Measurements from ENCODE around the gene BRD9. TPM values are rescaled to one million over a fixed set of nuclear protein-coding genes. Genes with fewer than 3 reads are reported as not detected.

The BRD9 gene
- total and polyA plus RNA-seq, 5 donors from 2014 or later: 9.7 to 139 (median 12.7) TPM

- Mint-ChIP-seq H3K36me3 (no peaks in the 10 kb centered on the region), H3K27ac (peak overlapping the region; percentile 88 to 93 (median 90)), H3K4me1 (peaks cover 0 to 9% (median 0%) of the 10 kb centered on the region in 4 donors), H3K27me3 (no peaks in the 10 kb centered on the region), H3K9me3 (peaks cover 0 to 1% (median 0%) of the 10 kb centered on the region in 7 donors), H3K4me3 (peak overlapping the region; percentile 39 to 80 (median 70))
- no peaks in the 10 kb centered on the region for H3K27me3 ChIP-seq (ENCODE audit: control insufficient read depth, insufficient read depth, low read length)
- no peaks in the 10 kb centered on the region for H3K9me3 ChIP-seq (ENCODE audit: control insufficient read depth in 2 of 2, low read length in 2 of 2)
- peak overlapping the region; percentile 75 for H3K27ac ChIP-seq (ENCODE audit: insufficient read depth, low read length, poor library complexity, severe bottlenecking)
- H3K4me3 ChIP-seq (ENCODE audit: low read depth, low read length): no peak overlapping the region
- no peaks in the 10 kb centered on the region for H3K36me3 ChIP-seq (ENCODE audit: control insufficient read depth, insufficient read depth, low read length)
- H3K4me1 ChIP-seq (ENCODE audit: control insufficient read depth, insufficient read depth, low read length, poor library complexity, severe bottlenecking): no peaks in the 10 kb centered on the region
- ATAC-seq (ENCODE audit: low read depth in 2 of 2): peak; percentile 83 to 87
- DNase-seq: peak; percentile 65 to 76 (median 69)
These were observed 19.9 kb upstream of the BRD9 start for GRCh38 chr5:912280-913091.

- no peaks in the 10 kb centered on the region for H3K27me3 ChIP-seq (ENCODE audit: control insufficient read depth, insufficient read depth, low read length)
- no peak for ATAC-seq (ENCODE audit: low read depth in 2 of 2)
- H3K4me3 ChIP-seq (ENCODE audit: low read depth, low read length): no peak overlapping the region
- peaks cover 0 to 1% (median 0%) of the 10 kb centered on the region in 7 donors for H3K9me3 Mint-ChIP-seq
- no peaks in the 10 kb centered on the region for H3K27me3 Mint-ChIP-seq
- H3K36me3 Mint-ChIP-seq: no peaks in the 10 kb centered on the region
- H3K27ac ChIP-seq (ENCODE audit: insufficient read depth, low read length, poor library complexity, severe bottlenecking): peak overlapping the region; percentile 75
- no peak overlapping the region for H3K4me3 Mint-ChIP-seq
- H3K4me1 Mint-ChIP-seq: peaks cover 0 to 9% (median 0%) of the 10 kb centered on the region in 4 donors
- peak overlapping the region in 1 of 3 donors; percentile 75 for H3K27ac Mint-ChIP-seq
- H3K9me3 ChIP-seq (ENCODE audit: control insufficient read depth in 2 of 2, low read length in 2 of 2): no peaks in the 10 kb centered on the region
- no peak for DNase-seq
- H3K4me1 ChIP-seq (ENCODE audit: control insufficient read depth, insufficient read depth, low read length, poor library complexity, severe bottlenecking): no peaks in the 10 kb centered on the region
- no peaks in the 10 kb centered on the region for H3K36me3 ChIP-seq (ENCODE audit: control insufficient read depth, insufficient read depth, low read length)
These were observed 19.0 kb upstream of the BRD9 start for GRCh38 chr5:911601-912000.

DNA sequence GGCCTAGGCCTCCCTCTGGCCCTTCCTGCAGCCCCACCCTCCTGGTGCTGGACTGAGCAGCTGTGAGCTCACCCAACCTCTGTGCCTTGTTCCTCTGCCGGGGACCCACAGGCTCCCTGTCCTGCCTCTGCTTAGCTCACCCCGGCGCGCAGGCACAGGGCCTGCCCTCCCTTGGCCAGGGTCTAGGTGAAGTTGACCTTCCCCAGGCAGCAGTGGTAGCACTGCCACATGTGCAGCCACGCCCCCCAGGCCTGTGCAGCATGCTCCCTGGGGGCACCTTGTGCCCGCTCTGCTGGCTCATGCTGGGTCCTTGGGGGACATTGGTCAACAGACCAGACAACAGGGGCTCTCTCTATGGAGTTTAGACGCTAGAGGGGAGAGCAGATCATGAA, 18.2 kb upstream of the BRD9 start:
- Histone ChIP-seq H3K4me1 (ENCODE audit: control insufficient read depth, insufficient read depth, low read length, poor library complexity, severe bottlenecking) (no peaks in the 10 kb centered on the region), H3K4me3 (ENCODE audit: low read depth, low read length) (no peak overlapping the region), H3K27me3 (ENCODE audit: control insufficient read depth, insufficient read depth, low read length) (no peaks in the 10 kb centered on the region), H3K27ac (ENCODE audit: insufficient read depth, low read length, poor library complexity, severe bottlenecking) (no peak overlapping the region), H3K9me3 (ENCODE audit: control insufficient read depth in 2 of 2, low read length in 2 of 2) (no peaks in the 10 kb centered on the region), H3K36me3 (ENCODE audit: control insufficient read depth, insufficient read depth, low read length) (no peaks in the 10 kb centered on the region)
- Mint-ChIP-seq H3K9me3 (peaks cover 0 to 1% (median 0%) of the 10 kb centered on the region in 7 donors), H3K4me1 (peaks cover 0 to 9% (median 0%) of the 10 kb centered on the region in 4 donors), H3K4me3 (no peak overlapping the region), H3K36me3 (no peaks in the 10 kb centered on the region), H3K27ac (peak overlapping the region in 1 of 3 donors; percentile 75), H3K27me3 (no peaks in the 10 kb centered on the region)
- ATAC-seq (ENCODE audit: low read depth in 2 of 2) (no peak), DNase-seq (no peak)

- no peak overlapping the region for H3K4me3 ChIP-seq (ENCODE audit: low read depth, low read length)
- DNase-seq (no peak), ATAC-seq (ENCODE audit: low read depth in 2 of 2) (no peak)
- Mint-ChIP-seq H3K9me3 (peaks cover 0 to 1% (median 0%) of the 10 kb centered on the region in 7 donors), H3K4me3 (no peak overlapping the region), H3K27me3 (no peaks in the 10 kb centered on the region), H3K36me3 (no peaks in the 10 kb centered on the region), H3K27ac (peak overlapping the region in 1 of 3 donors; percentile 75), H3K4me1 (peaks cover 0 to 9% (median 0%) of the 10 kb centered on the region in 4 donors)
- no peaks in the 10 kb centered on the region for H3K4me1 ChIP-seq (ENCODE audit: control insufficient read depth, insufficient read depth, low read length, poor library complexity, severe bottlenecking)
- no peaks in the 10 kb centered on the region for H3K9me3 ChIP-seq (ENCODE audit: control insufficient read depth in 2 of 2, low read length in 2 of 2)
- no peaks in the 10 kb centered on the region for H3K36me3 ChIP-seq (ENCODE audit: control insufficient read depth, insufficient read depth, low read length)
- H3K27ac ChIP-seq (ENCODE audit: insufficient read depth, low read length, poor library complexity, severe bottlenecking): no peak overlapping the region
- H3K27me3 ChIP-seq (ENCODE audit: control insufficient read depth, insufficient read depth, low read length): no peaks in the 10 kb centered on the region
These were observed 17.6 kb upstream of the BRD9 start for GRCh38 chr5:909994-910768.

DNA sequence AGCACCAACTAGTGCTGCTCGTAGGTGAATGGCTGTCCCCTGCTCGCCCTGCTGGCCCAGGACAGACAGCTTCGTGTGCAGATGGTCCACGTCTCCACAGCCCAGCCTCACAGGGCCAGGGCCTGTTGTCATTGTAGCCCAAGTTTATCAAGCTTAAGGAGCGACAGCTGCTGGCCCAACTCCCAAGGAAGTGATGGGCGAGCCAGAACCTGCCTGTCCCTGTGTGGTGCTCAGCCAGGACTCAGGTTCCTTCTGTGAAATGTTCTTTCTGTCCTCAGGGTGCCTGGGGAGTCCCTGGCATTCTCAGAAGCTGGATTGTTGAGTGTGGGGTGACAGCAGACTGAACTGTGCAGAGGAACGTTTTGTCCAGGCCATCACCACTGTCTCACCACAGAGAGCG, 16.5 kb upstream of the BRD9 start:
- peaks cover 0 to 1% (median 0%) of the 10 kb centered on the region in 7 donors for H3K9me3 Mint-ChIP-seq
- H3K27me3 ChIP-seq (ENCODE audit: control insufficient read depth, insufficient read depth, low read length): no peaks in the 10 kb centered on the region
- no peaks in the 10 kb centered on the region for H3K27me3 Mint-ChIP-seq
- peaks cover 0 to 9% (median 0%) of the 10 kb centered on the region in 4 donors for H3K4me1 Mint-ChIP-seq
- no peaks in the 10 kb centered on the region for H3K9me3 ChIP-seq (ENCODE audit: control insufficient read depth in 2 of 2, low read length in 2 of 2)
- ATAC-seq (ENCODE audit: low read depth in 2 of 2): no peak
- H3K27ac Mint-ChIP-seq: no peak overlapping the region
- H3K4me1 ChIP-seq (ENCODE audit: control insufficient read depth, insufficient read depth, low read length, poor library complexity, severe bottlenecking): no peaks in the 10 kb centered on the region
- no peak overlapping the region for H3K27ac ChIP-seq (ENCODE audit: insufficient read depth, low read length, poor library complexity, severe bottlenecking)
- DNase-seq: no peak
- H3K36me3 Mint-ChIP-seq: no peaks in the 10 kb centered on the region
- no peak overlapping the region for H3K4me3 ChIP-seq (ENCODE audit: low read depth, low read length)
- H3K36me3 ChIP-seq (ENCODE audit: control insufficient read depth, insufficient read depth, low read length): no peaks in the 10 kb centered on the region
- no peak overlapping the region for H3K4me3 Mint-ChIP-seq

GRCh38 chr5:908172-908571, 15.6 kb upstream of the BRD9 start:
- Mint-ChIP-seq H3K4me1 (peaks cover 0 to 9% (median under 1%) of the 10 kb centered on the region in 4 donors), H3K36me3 (no peaks in the 10 kb centered on the region), H3K9me3 (peaks cover 0 to 1% (median 0%) of the 10 kb centered on the region in 7 donors), H3K27me3 (no peaks in the 10 kb centered on the region), H3K27ac (peak overlapping the region in 1 of 3 donors; percentile 55), H3K4me3 (no peak overlapping the region)
- DNase-seq: no peak
- no peak for ATAC-seq (ENCODE audit: low read depth in 2 of 2)
- Histone ChIP-seq H3K9me3 (ENCODE audit: control insufficient read depth in 2 of 2, low read length in 2 of 2) (no peaks in the 10 kb centered on the region), H3K36me3 (ENCODE audit: control insufficient read depth, insufficient read depth, low read length) (no peaks in the 10 kb centered on the region), H3K4me3 (ENCODE audit: low read depth, low read length) (no peak overlapping the region), H3K27ac (ENCODE audit: insufficient read depth, low read length, poor library complexity, severe bottlenecking) (no peak overlapping the region), H3K4me1 (ENCODE audit: control insufficient read depth, insufficient read depth, low read length, poor library complexity, severe bottlenecking) (no peaks in the 10 kb centered on the region), H3K27me3 (ENCODE audit: control insufficient read depth, insufficient read depth, low read length) (no peaks in the 10 kb centered on the region)

DNA sequence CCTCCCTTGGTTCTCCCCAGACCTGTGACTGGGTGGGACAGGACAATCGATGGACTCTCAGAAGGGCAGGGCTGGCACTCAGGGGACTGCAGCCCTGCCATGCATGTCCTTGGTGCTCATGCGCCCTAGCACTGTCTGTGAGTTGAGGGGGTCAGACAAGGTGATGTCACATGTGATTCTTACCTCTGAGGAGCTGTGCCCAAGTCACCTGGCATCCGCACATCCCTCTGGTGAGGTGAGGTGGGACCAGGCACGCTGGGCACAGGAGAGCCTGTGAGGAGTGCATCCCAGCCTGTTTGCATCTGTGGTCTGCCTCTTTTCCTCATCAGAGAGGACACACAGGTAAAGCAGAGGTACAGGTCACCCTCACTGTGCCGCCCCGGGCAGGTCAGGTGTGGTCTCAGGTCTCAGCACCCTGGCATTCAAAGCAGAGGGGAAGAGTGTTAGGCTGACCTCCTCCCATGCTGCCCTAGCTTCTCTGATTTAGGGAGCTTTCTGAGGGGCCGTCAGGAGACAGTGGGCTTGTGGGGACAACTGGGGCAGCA, 14.8 kb upstream of the BRD9 start:
- Histone ChIP-seq H3K27ac (ENCODE audit: insufficient read depth, low read length, poor library complexity, severe bottlenecking) (no peak overlapping the region), H3K27me3 (ENCODE audit: control insufficient read depth, insufficient read depth, low read length) (no peaks in the 10 kb centered on the region), H3K9me3 (ENCODE audit: control insufficient read depth in 2 of 2, low read length in 2 of 2) (no peaks in the 10 kb centered on the region), H3K4me3 (ENCODE audit: low read depth, low read length) (no peak overlapping the region), H3K36me3 (ENCODE audit: control insufficient read depth, insufficient read depth, low read length) (no peaks in the 10 kb centered on the region), H3K4me1 (ENCODE audit: control insufficient read depth, insufficient read depth, low read length, poor library complexity, severe bottlenecking) (no peaks in the 10 kb centered on the region)
- ATAC-seq (ENCODE audit: low read depth in 2 of 2): no peak
- DNase-seq: no peak
- peaks cover 0 to 1% (median 0%) of the 10 kb centered on the region in 7 donors for H3K9me3 Mint-ChIP-seq
- peaks cover 0 to 8% (median 1%) of the 10 kb centered on the region in 4 donors for H3K4me1 Mint-ChIP-seq
- H3K27ac Mint-ChIP-seq: no peak overlapping the region
- no peak overlapping the region for H3K4me3 Mint-ChIP-seq
- H3K27me3 Mint-ChIP-seq: no peaks in the 10 kb centered on the region
- no peaks in the 10 kb centered on the region for H3K36me3 Mint-ChIP-seq
